CD4-positive, alpha-beta T cell treated with Interferon gamma for 1 hour (primary cell): Measurements from ENCODE around the gene CLDN3.

Experiments
- DNase-seq: peaks from one replicate; pipeline ENCODE4 v3.0.0-alpha.2; 2020

The CLDN3 gene

DNA sequence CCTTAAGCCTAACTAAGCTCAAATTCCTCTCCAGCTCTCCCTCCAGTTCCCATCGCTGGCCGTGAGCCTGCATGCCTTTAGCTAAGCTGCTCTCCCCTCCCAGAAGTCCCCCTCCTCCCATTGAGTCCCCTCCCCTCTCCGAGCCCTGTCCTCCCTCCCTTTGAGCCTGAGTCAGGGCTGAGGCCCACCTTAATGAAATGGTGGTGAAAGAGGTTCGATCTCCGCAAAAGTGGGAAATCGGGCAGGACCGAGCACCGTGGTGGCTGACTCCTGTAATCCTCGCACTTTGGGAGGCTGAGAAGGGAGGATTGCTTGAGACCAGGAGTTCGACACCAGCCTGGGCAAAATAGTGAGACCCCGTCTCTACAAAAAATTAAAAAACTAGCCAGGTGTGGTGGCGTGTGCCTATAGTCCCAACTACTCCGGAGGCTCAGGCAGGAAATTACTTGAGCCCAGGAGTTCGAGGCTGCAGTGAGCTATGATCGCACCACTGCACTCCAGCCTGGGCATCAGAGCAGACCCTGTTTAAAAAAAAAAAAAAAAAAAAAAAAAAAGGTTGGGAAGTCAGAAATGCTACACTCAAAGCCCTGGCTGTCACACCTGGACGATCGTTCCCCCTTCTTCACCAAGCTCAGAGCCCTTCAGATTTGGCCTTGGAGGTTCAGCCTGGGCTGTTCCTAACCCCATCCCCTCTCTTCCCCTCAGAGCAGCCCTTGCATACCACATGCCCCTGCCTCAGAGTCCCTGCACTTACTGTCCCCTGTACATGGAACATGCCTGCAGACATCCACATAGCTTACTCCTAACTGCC is 995 bp upstream of the CLDN3 start:
- DNase-seq, result no peak

DNA sequence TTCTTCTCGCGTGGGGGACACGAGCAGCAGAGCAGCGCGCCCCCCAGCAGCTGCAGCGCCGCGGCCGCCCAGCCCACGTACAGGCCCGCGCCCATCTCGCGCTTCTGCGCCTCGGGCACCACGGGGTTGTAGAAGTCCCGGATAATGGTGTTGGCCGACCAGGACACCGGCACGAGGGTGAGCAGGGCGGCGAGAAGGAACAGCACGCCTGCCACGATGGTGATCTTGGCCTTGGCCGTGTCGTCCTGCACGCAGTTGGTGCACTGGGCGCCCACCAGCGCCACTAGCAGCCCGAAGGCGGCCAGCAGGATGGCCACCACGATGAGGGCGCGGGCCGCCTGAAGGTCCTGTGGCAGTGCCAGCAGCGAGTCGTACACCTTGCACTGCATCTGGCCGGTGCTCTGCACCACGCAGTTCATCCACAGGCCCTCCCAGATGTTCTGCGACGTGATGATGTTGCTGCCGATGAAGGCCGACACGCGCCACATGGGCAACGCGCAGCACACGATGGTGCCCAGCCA is 529 bp downstream of the CLDN3 start:
- DNase-seq, result no peak

DNA sequence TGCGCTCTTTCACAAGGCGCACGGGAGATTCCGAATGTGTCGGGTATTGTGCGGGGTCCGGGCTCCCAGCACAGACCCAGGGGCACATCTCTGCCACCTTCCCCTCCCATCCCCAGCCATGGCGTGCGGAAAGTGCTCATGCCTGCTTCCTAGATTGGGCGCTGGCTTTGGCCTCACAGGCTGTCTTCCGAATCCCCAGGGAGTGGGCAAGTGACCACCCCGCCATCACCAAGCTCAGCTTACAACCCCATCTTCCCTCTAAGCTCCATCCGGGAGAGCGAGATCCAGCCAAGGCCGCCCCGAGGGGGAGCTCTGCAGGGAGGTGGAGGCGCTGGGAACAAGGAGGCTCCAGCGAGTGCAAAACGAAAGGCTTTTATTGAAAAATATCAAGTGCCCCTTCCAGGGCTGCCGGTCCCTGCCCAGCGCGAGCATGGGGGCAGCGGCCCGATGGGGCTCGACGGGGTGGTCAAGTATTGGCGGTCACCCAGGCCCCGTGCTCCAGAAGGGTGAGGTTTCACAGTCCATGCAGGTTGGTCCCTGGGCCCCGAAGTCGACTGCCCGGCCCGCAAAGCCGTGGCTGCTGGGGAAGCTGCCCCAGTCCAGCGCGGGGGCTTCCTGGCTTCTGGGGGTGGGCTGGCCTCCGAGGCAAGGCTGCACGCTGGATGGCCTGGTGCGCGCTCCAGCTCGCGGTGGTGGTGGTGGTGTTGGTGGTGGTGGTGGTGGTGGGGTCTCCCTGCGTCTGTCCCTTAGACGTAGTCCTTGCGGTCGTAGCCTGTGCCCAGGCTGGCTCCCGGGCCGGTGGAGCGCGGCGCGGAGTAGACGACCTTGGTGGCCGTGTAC is 1.2 kb downstream of the CLDN3 start:
- no peak for DNase-seq

GRCh38 chr7:73766556-73767229 is 3.4 kb downstream of the CLDN3 start:
- no peak for DNase-seq

DNA sequence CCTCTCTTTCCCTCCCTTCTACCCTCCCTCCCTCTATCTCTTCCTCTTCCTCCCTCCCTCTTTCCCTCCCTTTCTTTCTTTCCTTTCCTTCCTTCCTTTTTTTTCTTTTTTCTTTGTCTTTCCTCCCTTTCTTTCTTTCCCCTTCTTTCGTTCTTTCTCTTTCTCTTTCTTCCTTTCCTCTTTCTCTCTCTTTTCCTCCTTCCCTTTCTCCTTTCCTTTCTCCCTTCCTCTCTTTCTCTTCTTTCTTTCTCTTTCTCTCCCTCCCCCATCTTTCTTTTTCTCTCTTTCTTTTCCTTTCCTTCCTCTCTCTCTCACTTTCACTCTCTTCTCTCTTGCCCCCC is 7.4 kb downstream of the CLDN3 start:
- DNase-seq, result no peak

DNA sequence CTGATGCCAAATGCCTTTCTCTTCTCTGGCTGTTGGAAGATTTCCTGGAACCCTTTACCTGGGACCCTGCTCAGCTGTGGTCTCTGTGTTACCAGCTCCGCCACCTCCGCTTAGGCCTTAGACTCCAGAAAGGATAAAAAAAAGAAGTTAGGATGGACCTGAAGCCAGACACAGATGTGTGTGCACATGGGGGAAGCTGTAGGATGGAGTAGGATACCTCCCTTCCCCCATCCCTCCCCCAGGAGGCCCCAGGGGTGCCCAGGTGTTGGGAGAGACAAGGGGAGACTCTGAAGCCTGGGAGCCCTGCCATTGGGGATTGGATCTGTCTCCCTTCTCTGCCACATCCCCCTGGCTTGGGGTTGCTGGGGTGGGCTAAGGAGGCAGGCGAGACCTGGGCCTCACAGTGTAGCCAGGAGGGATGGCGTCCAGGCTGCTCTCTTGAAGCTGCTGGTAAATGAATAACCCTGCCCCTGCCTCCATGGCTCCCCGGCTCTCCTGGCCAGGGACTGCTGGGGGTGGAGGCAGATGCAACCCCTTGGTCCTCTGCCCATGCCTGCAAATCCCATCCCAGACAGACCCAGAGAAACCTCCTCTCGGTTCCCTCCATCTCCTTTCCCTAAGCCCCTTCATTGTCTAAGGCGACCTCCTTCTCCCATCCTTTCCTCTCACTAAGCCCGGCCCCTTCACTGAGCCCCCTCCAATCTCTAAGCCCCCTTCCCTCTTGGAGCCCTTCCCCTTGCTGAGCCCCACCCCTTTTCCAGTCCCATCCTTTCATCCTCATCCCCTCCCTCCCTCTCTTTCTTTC is 8.0 kb downstream of the CLDN3 start:
- DNase-seq, result no peak

GRCh38 chr7:73758581-73759138 is 11.4 kb downstream of the CLDN3 start:
- DNase-seq, result no peak

DNA sequence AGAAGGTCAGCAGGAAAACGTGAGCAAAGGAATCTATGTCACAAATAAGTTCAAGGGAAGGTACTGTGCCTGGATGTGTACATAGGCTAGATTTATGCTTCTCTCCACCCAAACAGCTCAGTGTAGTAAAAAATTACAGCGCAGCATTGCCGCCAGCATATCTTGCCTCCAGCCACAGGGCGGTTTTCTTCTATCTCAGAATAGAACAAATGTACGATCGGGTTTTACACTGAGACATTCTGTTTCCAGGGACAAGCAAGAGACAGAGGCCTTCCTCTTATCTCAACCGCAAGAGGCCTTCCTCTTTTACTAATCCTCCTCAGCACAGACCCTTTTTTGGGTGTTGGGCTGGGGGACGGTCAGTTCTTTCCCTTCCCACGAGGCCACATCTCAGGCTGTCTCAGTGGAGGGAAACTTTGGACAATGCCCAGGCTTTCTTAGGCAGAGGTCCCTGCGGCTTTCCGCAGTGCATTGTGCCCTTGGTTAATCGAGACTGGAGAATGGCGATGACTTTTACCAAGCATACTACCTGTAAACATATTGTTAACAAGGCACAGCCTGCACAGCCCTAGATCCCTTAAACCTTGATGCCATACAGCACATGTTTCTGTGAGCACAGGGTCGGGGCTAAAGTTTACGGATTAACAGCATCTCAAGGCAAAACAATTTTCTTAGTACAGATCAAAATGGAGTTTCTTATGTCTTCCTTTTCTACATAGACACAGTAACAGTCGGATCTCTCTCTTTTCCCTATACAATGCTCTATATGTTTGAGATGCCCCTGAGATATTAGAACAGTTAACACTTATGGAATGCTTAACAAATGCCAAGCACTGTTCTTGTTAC is 19.9 kb downstream of the CLDN3 start:
- no peak for DNase-seq

- no peak for DNase-seq
Observed at GRCh38 chr7:73746378-73746777, 23.7 kb downstream of the CLDN3 start.

- peak; percentile 38 for DNase-seq
Observed at GRCh38 chr7:73742753-73743641, 27.1 kb downstream of the CLDN3 start.

DNA sequence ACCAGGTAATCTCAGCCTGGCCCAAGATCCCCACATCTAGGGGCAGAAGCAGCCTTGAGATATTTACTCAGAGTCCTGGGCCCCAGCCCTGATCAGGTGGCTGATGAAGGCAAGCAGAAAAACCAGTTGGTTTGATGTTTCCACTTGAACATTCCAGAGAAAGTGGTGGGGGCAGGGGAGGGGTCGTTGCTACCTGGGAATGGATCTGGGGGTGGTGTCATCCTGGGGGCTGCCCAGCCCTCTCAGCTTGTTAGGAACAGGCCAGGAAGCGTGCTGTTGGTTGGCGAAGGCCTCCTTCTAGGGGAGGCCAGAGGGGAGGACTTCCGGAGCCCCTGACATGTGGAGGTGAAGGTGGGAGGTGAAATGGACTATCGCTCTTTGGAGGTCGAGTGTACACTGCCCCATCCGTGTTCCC is 27.7 kb downstream of the CLDN3 start:
- DNase-seq, result no peak

DNA sequence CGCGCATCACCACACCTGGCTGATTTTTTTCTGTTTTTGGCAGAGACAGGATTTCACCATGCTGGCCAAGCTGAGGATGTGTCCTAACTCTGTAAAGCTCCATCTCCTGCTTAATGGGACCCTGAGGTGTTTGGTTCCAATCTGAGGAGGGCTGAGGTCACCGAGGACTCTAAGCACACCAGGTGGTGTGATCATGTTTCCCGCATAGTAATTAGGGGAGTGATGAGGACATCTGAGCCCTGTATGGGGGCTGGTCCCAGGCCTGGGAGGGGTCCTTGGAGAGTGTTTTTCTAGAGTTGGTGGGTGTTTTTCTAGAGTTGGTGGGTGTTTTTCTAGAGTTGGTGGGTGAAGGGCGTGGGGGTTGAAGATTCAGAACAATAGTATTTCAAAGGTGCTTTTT is 28.5 kb downstream of the CLDN3 start:
- no peak for DNase-seq

- no peak for DNase-seq
Observed at GRCh38 chr7:73740771-73741170, 29.3 kb downstream of the CLDN3 start.

DNA sequence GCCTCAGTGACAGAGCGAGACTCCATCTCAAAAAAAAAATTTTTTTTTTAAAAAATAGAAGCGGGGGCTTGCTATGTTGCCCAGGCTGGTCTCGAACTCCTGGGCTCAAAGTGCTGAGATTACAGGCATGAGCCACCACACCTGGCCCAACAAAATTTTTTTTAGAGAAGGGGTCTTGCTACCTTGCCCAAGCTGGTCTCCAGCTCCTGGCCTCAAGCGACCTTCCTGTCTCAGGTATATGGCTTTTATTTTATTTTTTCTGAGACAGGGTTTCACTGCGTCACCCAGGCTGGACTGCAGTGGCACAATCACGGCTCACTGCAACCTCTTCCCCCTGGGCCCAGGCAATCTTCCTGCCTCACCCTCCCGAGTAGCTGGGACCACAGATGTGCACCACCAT is 29.9 kb downstream of the CLDN3 start:
- no peak for DNase-seq

GRCh38 chr7:73739387-73739767 is 30.7 kb downstream of the CLDN3 start:
- DNase-seq, result no peak

DNA sequence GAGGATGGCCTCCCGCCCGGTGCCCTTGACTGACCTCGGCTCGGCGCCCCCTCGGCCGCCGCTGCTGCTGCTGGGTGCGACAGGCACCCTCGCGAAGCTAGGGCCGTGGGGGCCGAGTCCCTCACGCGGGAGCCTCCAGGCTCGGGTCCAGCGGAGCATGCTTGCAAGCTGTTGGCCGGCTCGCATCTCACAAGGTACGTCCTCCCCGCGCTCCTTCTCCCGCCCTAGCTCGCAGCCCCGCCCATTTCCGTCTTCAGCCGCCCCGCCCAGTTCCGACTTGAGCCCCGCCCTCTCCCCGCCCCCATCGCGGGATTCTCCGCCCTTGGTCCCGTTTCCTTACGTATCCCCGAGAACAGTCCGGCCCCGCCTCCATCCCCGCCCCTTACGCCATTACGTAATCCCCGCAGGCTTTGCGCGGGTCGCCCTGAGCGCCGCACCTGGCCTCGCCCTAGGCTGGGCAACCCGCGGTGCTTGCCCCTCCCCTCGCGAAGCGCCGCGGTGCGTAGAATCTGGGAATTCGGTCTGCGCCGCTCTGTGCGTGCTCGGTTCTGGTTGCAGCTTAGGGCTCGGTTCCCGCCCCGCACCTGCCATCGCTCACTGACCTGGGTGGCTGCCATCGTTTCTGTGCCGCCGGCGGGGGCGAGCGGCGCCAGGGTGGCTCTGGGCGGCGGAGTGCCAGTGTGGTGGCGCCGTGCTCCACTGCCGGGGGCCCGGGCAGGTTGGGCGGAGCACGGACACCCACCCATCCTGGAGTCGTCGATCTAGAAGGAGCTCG is 31.3 kb downstream of the CLDN3 start, which contains the start of gene ABHD11:
ABHD11 (minus strand) TSS at position 191 of the 775 bp plus-strand sequence; CDS start at position 159, 32 bp downstream.
- DNase-seq, result peak; percentile 95

DNA sequence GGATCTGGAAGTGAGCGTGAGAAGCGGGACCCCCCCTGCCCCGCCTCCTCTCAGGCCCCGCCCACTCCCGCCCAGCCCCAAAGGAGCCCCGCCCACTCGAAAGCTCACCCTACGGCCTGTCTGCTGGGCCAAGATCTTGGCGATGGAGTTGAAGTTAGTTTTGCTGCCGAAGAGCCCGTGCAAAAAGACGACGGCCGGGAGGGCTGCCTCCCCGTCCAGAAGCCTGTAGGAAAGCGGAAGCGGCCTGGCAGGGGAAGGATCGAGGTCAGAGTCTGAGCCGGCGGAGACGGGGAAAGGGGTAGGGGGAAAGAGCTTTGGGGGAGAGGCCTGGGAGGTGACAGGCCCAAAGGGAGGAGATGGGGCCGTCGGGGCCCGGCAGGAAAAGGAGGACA is 31.9 kb downstream of the CLDN3 start:
- DNase-seq, result peak; percentile 49

- DNase-seq, result no peak
Observed at GRCh38 chr7:73737491-73738219, 32.4 kb downstream of the CLDN3 start.

- DNase-seq, result no peak
Observed at GRCh38 chr7:73736885-73737284, 33.2 kb downstream of the CLDN3 start.
